Endometrial microvascular endothelial cells (primary cell): ENCODE measurements around the gene CFAP70. TPM values are rescaled to one million over a fixed set of nuclear protein-coding genes. Genes with fewer than 3 reads are reported as not detected.

Source experiments
- in situ Hi-C: cut with HindIII; loops from 2 replicates; pipeline ENCODE4 v1.10.0; 2017; ENCODE audit warnings: low sequenced_read_pairs, low pct_unique_long_range_greater_than_20kb; ENCODE audit errors: inconsistent ontology term
- total RNA-seq: library from RNA; depleted of rRNA; stranded (reverse); fragments of >200 nt; gene quantifications from one replicate; pipeline ENCODE4 v1.2.3, GENCODE V29; 2015; ENCODE audit errors: inconsistent ontology term

The CFAP70 gene
- total RNA-seq, 1 donor from 2014 or later: not detected

DNA sequence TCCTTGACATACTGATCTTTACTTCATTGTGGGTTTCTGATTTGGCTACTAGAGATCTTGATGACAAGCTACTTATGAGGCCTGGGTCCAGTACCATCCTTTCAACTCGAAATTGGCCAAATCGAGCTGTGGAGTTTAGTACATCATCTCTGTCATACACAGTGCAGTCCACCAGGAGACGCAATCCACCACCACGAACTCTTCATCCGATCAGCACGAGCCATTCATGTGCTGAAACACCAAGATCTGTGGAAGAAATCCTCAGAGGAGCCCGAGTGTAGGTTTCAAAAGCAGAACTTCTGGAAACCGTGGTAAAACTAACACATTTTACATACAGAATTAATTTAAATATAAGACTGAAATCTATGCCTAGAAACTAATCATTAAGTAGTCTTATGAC is 125.8 kb downstream of the CFAP70 start:
- in situ Hi-C loops: no loop called here

DNA sequence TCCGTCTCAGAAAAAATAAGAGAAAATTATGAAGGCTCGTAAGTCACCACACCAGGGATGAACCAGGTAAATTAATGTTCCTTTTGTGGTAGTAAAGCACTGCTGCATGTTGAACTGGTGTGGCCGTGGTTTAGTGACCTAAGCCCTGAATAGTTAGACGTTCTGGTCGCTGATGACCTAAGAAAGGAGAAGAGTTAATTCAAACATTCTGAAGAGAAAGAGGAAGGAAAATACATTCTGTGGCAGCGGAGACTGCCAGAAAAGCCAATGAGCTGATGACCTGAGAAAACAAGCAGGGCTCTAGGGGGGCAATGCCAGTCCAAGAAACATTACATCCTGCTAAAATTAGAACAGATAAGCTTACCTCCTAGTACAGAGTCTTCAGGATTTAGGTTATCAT is 129.1 kb downstream of the CFAP70 start:
- in situ Hi-C loops: no loop called here

DNA sequence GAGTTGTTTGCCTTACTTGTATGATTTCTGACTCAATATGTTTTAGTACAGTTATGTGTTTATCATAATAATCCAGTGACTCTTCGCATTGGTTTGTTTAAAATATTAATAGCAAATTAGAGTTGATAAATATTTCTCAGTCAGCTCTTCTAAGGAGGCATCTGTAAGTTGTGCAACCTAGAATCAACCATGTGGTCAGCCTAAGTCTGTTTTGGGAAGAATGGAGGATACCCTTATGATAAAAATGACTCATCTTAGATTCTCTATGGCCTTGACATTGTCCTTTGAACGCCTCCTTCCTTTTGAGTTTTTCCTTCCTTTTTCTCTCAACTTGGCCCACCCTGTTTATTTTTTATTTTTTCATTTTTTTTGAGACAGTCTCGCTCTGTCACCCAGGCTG is 130.4 kb downstream of the CFAP70 start:
- in situ Hi-C loops: no loop called here

DNA sequence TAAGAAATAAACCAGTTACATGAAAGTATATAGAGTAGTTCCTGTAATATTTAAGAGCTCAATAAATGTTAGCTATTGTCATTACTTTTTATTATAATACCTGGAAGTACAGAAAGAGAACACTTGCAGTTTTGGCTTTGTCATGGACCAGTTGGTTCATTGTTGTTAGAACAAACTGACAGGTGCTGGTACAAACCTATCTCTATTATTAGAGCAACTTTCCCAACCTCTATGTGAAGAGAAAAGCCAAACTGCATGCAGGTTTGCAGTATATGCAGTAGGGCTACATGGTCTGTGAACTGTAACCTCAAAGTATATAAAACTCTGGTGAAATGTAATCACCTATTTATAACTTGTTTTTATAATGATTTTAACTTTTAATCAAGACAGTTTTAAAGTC is 132.0 kb downstream of the CFAP70 start:
- in situ Hi-C loops: no loop called here

DNA sequence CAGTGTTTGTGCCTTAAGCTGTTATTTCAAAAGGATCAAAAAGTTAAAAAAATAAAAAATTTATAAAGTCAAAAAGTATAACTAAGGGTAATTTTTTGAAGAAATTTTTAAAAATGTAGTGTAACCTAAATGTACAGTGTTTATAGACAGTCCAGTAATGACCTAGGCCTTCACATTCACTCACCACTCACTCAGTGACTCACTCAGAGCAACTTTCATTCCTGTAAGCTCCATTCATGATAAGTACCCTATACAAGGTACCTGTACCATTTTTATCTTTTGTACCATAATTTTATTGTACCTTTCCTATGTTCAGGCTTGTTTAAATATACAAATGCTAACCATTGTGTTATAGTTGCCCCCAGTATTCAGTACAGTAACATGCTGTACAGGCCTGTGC is 133.1 kb downstream of the CFAP70 start:
- in situ Hi-C loops: no loop called here

DNA sequence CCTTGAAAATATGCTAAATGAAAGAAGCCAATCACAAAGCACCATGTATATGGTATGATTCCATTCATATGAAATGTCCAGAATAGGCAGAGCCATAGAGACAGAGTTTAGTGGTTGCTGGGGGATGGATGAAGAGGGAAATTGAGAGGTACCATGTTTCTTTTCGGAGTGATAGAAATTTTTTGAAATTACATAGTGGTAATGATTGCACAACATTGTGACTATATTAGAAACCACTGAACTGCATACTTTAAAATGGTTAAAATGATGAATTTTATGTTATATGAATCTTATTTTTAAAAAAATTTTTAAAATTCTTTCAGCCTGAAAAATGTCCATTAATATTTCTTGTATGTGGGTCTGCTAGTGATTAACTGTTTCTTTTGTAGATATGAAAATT is 137.7 kb downstream of the CFAP70 start:
- in situ Hi-C loops: no loop called here

DNA sequence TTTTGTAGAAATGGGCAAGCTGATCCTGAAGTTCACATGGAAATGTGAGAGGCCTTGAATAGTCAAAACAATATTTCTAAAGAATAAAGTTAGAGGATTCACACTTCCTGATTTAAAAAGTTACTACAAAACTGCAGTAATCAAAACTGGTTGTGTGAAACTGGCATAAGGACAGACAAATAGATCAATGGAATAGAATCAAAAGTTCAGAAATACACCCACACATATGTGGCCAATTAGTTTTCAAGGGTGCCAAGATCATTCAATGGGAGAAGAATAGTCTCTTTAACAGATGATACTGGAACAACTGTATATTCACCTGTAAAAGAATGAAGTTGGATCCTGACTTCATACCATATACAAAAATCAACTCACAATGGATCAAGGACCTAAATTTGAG is 139.3 kb downstream of the CFAP70 start:
- in situ Hi-C loops: no loop called here

DNA sequence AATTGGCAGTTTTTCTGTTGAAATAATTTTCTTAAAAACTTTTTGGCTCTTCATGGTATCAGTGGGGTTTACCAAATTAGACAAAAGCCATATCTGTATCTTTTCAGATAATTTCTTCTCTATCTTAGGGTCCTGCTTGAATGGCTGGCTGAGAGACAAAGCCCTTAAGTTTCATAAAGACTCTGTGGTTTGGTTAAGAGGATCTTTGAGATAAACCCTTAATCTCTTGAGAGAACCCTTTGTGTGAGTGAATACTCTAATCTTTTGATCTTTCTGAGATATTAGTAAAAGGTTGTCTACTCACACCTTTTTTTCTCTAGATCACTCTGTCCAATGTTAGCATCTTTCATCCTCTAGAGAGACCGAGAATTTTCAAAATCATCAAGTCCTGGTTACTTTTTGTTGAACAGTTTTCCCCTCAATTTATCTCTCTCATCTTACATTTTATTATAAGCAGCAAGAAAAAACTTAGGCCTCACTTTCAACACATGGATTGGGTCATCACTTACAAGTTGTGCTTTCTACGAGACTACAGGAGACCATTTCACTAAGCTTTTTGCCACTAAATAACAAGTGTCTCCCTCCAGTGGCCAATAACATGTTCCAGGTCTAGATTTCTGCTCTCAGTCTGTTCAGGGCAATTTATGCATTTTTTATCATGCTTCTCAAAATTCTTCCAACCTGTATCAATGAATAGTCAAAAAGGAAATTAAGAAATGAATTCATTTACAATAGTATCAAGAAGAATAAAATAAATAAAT is 140.1 kb downstream of the CFAP70 start:
- in situ Hi-C loops: no loop called here

DNA sequence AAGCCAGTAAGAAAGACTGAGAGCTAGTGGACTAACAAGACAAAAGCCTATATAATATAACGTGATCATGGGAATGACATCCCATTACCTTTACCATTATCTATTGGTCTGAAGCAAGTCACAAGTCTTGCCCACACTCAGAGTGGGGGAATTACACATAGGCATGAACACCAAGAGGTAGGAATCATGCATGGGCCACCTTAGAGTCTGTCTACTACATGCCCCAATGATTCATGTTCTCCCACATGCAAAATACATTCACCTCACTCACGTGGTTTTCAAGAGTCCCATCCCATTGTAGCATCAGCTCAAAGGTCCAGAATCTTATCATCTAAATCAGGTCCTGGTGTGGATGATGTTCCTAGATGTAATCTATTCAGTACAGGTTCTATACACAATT is 141.0 kb downstream of the CFAP70 start:
- in situ Hi-C loops: no loop called here

DNA sequence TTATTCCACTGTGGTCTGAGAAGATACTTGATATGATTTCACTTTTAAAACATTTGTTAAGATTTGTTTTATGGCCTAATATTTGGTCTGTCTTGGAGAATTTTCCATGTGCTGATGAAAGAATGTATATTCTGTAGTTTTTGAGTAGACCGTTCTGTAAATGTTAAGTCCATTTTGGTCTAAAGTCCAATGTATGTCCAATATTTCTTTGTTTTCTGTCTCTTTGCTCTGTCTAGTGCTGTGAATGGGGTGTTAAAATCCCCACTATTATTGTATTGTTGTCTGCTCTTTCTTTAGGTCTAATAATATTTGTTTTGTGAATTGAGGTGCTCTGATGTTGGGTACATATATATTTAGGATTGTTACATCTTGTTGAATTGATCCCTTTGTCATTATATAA is 142.9 kb downstream of the CFAP70 start:
- in situ Hi-C loops: no loop called here

DNA sequence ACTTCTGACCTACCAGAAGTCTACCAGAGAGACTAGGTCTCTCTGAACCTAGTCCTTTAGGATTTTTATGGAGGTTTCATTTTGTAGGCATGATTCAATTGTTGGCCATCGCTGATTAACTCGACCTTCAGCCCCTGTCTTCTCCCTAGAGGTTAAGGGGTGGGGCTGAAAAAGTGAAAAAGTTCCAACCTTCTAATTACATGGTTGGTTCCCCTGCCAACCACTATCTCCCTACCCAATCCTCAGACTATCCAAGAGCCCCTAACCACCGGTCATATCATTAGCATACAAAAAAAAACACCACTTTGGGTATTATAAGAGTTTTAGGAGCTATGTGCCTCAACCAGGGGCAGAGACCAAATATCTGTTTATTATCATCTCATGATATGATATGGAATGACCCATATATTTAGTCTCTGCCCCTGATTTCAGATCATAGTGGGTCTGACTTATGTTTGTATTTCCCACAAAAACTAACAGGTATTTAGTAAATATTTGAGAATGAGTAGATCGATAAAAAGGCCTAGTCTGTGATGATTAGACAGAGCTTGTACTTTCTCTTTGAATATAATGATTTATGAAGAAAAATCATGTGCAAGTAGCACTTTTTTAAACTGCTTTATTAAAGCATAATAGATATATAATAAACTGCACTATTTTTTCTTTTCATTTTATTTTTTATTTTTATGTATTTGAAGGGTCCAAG is 147.4 kb downstream of the CFAP70 start:
- in situ Hi-C loops: no loop called here

DNA sequence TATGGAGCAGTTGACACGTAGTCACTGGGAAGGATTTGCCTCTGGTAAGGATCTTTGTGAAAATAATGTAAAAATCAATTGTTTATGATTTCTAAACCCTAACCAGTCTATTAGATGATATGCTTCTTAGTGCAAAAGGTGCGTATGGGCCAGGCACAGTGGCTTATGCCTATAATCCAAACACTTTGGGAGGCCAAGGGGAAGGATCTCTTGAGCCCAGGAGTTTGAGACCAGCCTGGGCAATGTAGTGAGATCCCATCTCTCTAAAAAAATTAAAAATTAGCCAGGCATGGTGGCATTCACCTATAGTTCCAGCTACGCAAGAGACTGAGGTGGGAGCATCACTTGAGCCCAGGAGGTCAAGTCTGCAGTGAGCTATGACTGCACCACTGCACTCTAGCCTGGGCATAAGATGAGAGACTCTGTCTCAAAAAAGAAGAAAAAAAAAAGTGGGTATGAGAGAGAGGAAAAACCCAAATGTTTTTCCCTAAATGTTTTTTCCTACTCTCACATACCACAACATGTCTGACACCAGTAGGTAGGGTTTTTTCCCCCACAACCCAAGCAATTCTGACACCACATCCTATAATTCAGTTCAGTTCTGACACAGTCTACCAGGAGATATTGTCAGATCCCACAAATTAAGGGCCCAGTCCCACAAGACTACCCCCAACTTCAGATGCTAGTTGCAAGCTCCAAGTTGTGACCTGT is 148.1 kb downstream of the CFAP70 start:
- in situ Hi-C loops: no loop called here

DNA sequence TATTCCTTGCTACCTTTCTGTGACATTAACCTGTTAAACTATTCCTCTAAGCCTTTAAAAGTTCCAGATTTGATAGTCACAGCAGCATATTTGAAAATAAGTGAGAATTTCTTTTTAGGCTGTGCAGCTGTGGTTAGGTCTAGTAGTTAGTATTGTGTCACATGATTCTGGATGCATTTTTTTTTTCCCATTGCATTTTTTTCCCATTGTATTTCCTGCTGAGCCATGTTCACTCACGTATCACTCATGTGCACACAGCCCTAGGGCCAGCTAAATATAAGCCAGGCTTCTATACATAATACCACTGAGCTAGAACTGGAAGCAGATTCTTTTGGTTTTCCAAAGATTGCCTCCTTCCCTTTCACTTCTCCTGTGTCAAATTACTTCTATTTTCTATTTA is 149.0 kb downstream of the CFAP70 start:
- in situ Hi-C loops: no loop called here

DNA sequence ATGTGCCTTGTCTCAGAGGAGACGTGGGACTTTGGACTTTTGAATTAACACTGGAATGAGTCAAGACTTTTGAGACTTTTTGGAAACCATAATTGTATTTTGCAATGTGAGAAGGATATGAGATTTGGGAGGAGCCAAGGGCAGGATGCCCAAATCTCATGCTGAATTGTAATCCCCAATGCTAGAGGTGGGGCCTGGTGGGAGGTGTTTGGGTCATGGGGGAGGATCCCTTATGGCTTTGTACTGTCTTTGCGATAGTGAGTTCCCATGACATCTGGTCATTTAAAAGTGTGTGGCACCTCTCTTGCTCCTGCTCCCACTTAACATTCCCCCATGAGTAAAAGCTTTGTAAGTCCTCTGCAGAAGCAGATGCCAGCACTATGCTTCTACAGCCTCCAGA is 150.8 kb downstream of the CFAP70 start:
- in situ Hi-C loops: no loop called here

DNA sequence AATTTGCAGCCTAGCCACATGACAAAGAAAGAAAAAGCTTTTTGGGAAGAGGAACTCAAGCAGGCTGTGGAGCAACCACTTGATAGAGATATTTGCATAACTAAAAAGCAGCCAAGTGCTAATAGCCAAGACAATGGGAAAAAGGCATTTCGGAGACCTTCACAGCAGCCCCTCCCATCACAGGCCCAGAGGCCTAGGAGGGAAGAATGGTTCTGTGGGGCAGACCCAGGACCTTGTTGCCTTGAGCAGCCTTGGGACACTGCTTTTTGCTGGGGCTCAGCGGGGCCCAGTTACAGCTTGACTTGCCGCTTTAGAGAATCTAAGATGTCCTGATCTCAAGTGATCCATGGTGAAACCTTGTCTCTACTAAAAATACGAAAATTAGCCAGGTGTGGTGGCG is 152.3 kb downstream of the CFAP70 start:
- in situ Hi-C loops: no loop called here

DNA sequence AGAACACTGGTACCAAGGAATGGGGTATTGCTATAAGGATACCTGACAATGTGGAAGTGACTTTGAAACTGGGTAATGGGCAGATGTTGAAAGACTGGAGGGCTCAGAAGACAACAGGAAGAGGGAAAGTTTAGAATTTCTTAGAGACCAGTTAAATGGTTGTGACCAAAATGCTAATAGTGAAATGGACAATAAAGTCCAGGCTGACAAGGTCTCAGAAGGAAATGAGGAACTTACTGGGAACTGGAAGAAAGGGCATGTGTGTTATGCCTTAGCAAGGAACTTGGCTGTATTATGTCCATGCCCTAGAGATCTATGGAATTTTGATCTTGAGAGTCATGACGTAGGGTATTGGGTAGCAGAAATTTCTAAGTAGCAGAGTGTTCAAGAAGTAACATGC is 152.8 kb downstream of the CFAP70 start:
- in situ Hi-C loops: no loop called here

DNA sequence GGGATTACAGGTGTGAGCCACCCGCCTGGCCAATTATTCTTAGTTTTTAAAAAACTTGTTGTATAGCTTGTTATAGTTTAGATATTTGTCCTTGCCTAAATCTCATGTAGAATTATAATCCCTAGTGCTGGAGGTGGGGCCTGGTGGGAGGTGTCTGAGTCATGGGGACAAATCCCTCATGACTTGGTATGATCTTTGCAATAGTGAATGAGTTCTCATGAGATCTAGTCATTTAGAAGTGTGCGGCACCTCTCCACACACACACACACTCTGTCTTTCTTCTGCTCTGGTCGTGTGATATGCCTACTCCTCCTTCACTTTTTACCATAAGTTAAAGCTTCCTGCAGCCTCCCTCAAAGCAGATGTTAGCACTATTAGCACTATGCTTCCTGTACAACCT is 153.6 kb downstream of the CFAP70 start:
- in situ Hi-C loops: no loop called here
